GM19455 (cell line): Measurements from ENCODE around the gene NANOG.
"Not testable (repeated sequence)": the region's sequence is repeated elsewhere in the genome, so short reads cannot be mapped to it uniquely, and the experiment has no call there.

Source experiments
- ATAC-seq: cut with Tn5 transposase; IDR thresholded peaks from one replicate; pipeline ENCODE4 v1.9.1; 2021; ENCODE audit not compliant: unreplicated experiment

NANOG gene

GRCh38 chr12:7798750-7799308, 9.6 kb downstream of the NANOG start:
- not testable (repeated sequence) for ATAC-seq

GRCh38 chr12:7801460-7801859, 12.3 kb downstream of the NANOG start:
- ATAC-seq: no peak

GRCh38 chr12:7806319-7806718, 17.1 kb downstream of the NANOG start:
- not testable (repeated sequence) for ATAC-seq

GRCh38 chr12:7806863-7807487, 17.8 kb downstream of the NANOG start:
- no peak for ATAC-seq

- ATAC-seq: not testable (repeated sequence)
Observed at GRCh38 chr12:7825754-7826153, 36.6 kb downstream of the NANOG start.

- not testable (repeated sequence) for ATAC-seq
Observed at GRCh38 chr12:7829737-7830136, 40.5 kb downstream of the NANOG start.

- ATAC-seq: no peak
Observed at GRCh38 chr12:7832059-7832696, 43.0 kb downstream of the NANOG start.

GRCh38 chr12:7833201-7833600, 44.0 kb downstream of the NANOG start:
- not testable (repeated sequence) for ATAC-seq

- no peak for ATAC-seq
Observed at GRCh38 chr12:7833831-7834230, 44.6 kb downstream of the NANOG start.

- ATAC-seq: no peak
Observed at GRCh38 chr12:7834701-7835100, 45.5 kb downstream of the NANOG start.

GRCh38 chr12:7835116-7835515, 45.9 kb downstream of the NANOG start:
- ATAC-seq: no peak

GRCh38 chr12:7835766-7836165, 46.6 kb downstream of the NANOG start:
- ATAC-seq: no peak

GRCh38 chr12:7837366-7837765, 48.2 kb downstream of the NANOG start:
- ATAC-seq: no peak

GRCh38 chr12:7839226-7839625, 50.0 kb downstream of the NANOG start:
- ATAC-seq: not testable (repeated sequence)

- ATAC-seq: not testable (repeated sequence)
Observed at GRCh38 chr12:7839848-7840247, 50.6 kb downstream of the NANOG start.

- not testable (repeated sequence) for ATAC-seq
Observed at GRCh38 chr12:7842444-7842843, 53.2 kb downstream of the NANOG start.

- not testable (repeated sequence) for ATAC-seq
Observed at GRCh38 chr12:7843149-7843548, 53.9 kb downstream of the NANOG start.

- ATAC-seq: not testable (repeated sequence)
Observed at GRCh38 chr12:7843583-7843982, 54.4 kb downstream of the NANOG start.

- no peak for ATAC-seq
Observed at GRCh38 chr12:7844116-7844515, 54.9 kb downstream of the NANOG start.

- not testable (repeated sequence) for ATAC-seq
Observed at GRCh38 chr12:7847226-7848097, 58.3 kb downstream of the NANOG start.

GRCh38 chr12:7848098-7848422, 58.9 kb downstream of the NANOG start:
- ATAC-seq: not testable (repeated sequence)
